ENCODE data around the gene MEPCE.
A peak's percentile ranks its signal among the peaks of the same experiment; 100 is the strongest.

The MEPCE gene

GRCh38 chr7:100433276-100433591 lies 3.6 kb downstream of the MEPCE start:
- H3K4me2 ChIP-seq (ENCODE audit: low read depth, low read length) = no peak overlapping the region
- H3K36me3 ChIP-seq (replicated peaks; ENCODE audit: insufficient read depth, low read length) = peaks cover 11% of the 10 kb centered on the region; the same call in 1 of the 2 replicates
- no peak overlapping the region for H3K9ac ChIP-seq (ENCODE audit: low read length)
- no peaks in the 10 kb centered on the region for H3K9me2 ChIP-seq (replicated peaks; ENCODE audit: insufficient read depth, low read length)
- TF ChIP-seq CTCF (IDR thresholded peaks at IDR 0.05; ENCODE audit: low read length) (no peak), EZH2phosphoT487 (IDR thresholded peaks at IDR 0.05; ENCODE audit: low read length) (no peak), EZH2 (optimal IDR thresholded peaks at IDR 0.05; ENCODE audit: low read depth, low read length) (no peak)
- no peak overlapping the region for H3K4me3 ChIP-seq (ENCODE audit: low read length)
- peaks cover 19% of the 10 kb centered on the region; the same call in 1 of the 2 replicates for H3K4me1 ChIP-seq (ENCODE audit: low read length)
- no peak overlapping the region for H2AFZ ChIP-seq (ENCODE audit: low read length)
- no peaks in the 10 kb centered on the region for H3K27me3 ChIP-seq (replicated peaks; ENCODE audit: insufficient read depth, low read length)
- H3F3A ChIP-seq (ENCODE audit: insufficient read depth, low read length) = peaks cover 55% of the 10 kb centered on the region
- H4K20me1 ChIP-seq (ENCODE audit: insufficient read depth, low read length) = no peaks in the 10 kb centered on the region
- H3K79me2 ChIP-seq (ENCODE audit: low read length) = peaks cover 63% of the 10 kb centered on the region
- H3K9me3 ChIP-seq (replicated peaks; ENCODE audit: insufficient read depth, low read length) = no peaks in the 10 kb centered on the region
- H3K27ac ChIP-seq (ENCODE audit: low read length) = no peak overlapping the region
- DNase-seq = no peak

GRCh38 chr7:100433592-100434296 lies 4.1 kb downstream of the MEPCE start:
- Histone ChIP-seq H3K4me2 (ENCODE audit: low read depth, low read length) (no peak overlapping the region), H3K27ac (ENCODE audit: low read length) (no peak overlapping the region), H3K36me3 (replicated peaks; ENCODE audit: insufficient read depth, low read length) (peaks cover 11% of the 10 kb centered on the region; the same call in 1 of the 2 replicates), H4K20me1 (ENCODE audit: insufficient read depth, low read length) (no peaks in the 10 kb centered on the region), H3K9me3 (replicated peaks; ENCODE audit: insufficient read depth, low read length) (no peaks in the 10 kb centered on the region), H3K9me2 (replicated peaks; ENCODE audit: insufficient read depth, low read length) (no peaks in the 10 kb centered on the region), H3K4me1 (ENCODE audit: low read length) (peaks cover 19% of the 10 kb centered on the region; the same call in 1 of the 2 replicates), H3F3A (ENCODE audit: insufficient read depth, low read length) (peaks cover 53% of the 10 kb centered on the region), H3K4me3 (ENCODE audit: low read length) (no peak overlapping the region), H3K79me2 (ENCODE audit: low read length) (peaks cover 63% of the 10 kb centered on the region), H3K9ac (ENCODE audit: low read length) (no peak overlapping the region), H2AFZ (ENCODE audit: low read length) (no peak overlapping the region), H3K27me3 (replicated peaks; ENCODE audit: insufficient read depth, low read length) (no peaks in the 10 kb centered on the region)
- TF ChIP-seq EZH2 (optimal IDR thresholded peaks at IDR 0.05; ENCODE audit: low read depth, low read length) = no peak
- TF ChIP-seq EZH2phosphoT487 (IDR thresholded peaks at IDR 0.05; ENCODE audit: low read length) = no peak
- no peak for TF ChIP-seq CTCF (IDR thresholded peaks at IDR 0.05; ENCODE audit: low read length)
- no peak for DNase-seq

- peaks cover 11% of the 10 kb centered on the region; the same call in 1 of the 2 replicates for H3K36me3 ChIP-seq (replicated peaks; ENCODE audit: insufficient read depth, low read length)
- H3K9me3 ChIP-seq (replicated peaks; ENCODE audit: insufficient read depth, low read length) = no peaks in the 10 kb centered on the region
- peaks cover 63% of the 10 kb centered on the region for H3K79me2 ChIP-seq (ENCODE audit: low read length)
- peak overlapping the region; percentile 99 for H3K4me3 ChIP-seq (ENCODE audit: low read length)
- H3K9me2 ChIP-seq (replicated peaks; ENCODE audit: insufficient read depth, low read length) = no peaks in the 10 kb centered on the region
- no peak overlapping the region for H2AFZ ChIP-seq (ENCODE audit: low read length)
- peaks cover 48% of the 10 kb centered on the region for H3F3A ChIP-seq (ENCODE audit: insufficient read depth, low read length)
- no peaks in the 10 kb centered on the region for H3K27me3 ChIP-seq (replicated peaks; ENCODE audit: insufficient read depth, low read length)
- TF ChIP-seq EZH2 (optimal IDR thresholded peaks at IDR 0.05; ENCODE audit: low read depth, low read length) = no peak
- no peak for TF ChIP-seq CTCF (IDR thresholded peaks at IDR 0.05; ENCODE audit: low read length)
- TF ChIP-seq EZH2phosphoT487 (IDR thresholded peaks at IDR 0.05; ENCODE audit: low read length) = no peak
- peaks cover 19% of the 10 kb centered on the region; the same call in 1 of the 2 replicates for H3K4me1 ChIP-seq (ENCODE audit: low read length)
- H4K20me1 ChIP-seq (ENCODE audit: insufficient read depth, low read length) = no peaks in the 10 kb centered on the region
- peak overlapping the region; percentile 87 for H3K4me2 ChIP-seq (ENCODE audit: low read depth, low read length)
- H3K27ac ChIP-seq (ENCODE audit: low read length) = peak overlapping the region; percentile 94; the same call in 1 of the 2 replicates
- DNase-seq = no peak
- peak overlapping the region; percentile 98; the same call in 1 of the 2 replicates for H3K9ac ChIP-seq (ENCODE audit: low read length)
These were observed 4.9 kb downstream of the MEPCE start for GRCh38 chr7:100434297-100435144.
